Right lobe of liver (tissue), 6 donors: ENCODE data around the gene FAM131B. TPM values are rescaled to one million over a fixed set of nuclear protein-coding genes. Genes with fewer than 3 reads are reported as not detected.

Experiments used
- ATAC-seq, 4 donors: fragments of 200-7000 bp; cut with Tn5 transposase; one replicate each; pipeline ENCODE4 v1.9.1; 2020; ENCODE audit warnings: mild to moderate bottlenecking in 4 of 4, moderate library complexity in 4 of 4
- DNase-seq, 3 donors: peaks; one replicate each; pipeline ENCODE4 v3.0.0-alpha.2; 2020
- H3K27ac ChIP-seq, 3 donors: fragments of 200-600 bp; one replicate each; pipeline ENCODE4 v1.8.0; 2022
- H3K27me3 ChIP-seq, 2 donors: fragments of 200-600 bp; one replicate each; pipeline ENCODE4 v1.8.0; 2022
- H3K36me3 ChIP-seq, 4 donors: fragments of 200-600 bp; sonication (generic) in 1 of 4; one replicate each; pipeline versions ENCODE4 v1.5.1 to v1.8.0; 2017 to 2022; ENCODE audit warnings: control low read depth in 1 of 4
- H3K4me1 ChIP-seq, 4 donors: fragments of 200-600 bp; sonication (generic) in 1 of 4; one replicate each; pipeline versions ENCODE4 v1.5.1 to v1.8.0; 2017 to 2022; ENCODE audit warnings: control low read depth in 1 of 4
- H3K4me3 ChIP-seq, 3 donors: fragments of 200-600 bp; one replicate each; pipeline ENCODE4 v1.8.0; 2022
- H3K9me3 ChIP-seq, 4 donors: fragments of 200-600 bp; sonication (generic) in 1 of 4; one replicate each; pipeline versions ENCODE4 v1.5.1 to v1.8.0; 2017 to 2022; ENCODE audit warnings: control low read depth in 1 of 4
- POLR2A ChIP-seq: fragments of 450-650 bp; IDR thresholded peaks from one replicate; pipeline ENCODE4 v1.6.1; 2017; ENCODE audit warnings: antibody characterized with exemption, mild to moderate bottlenecking
- WGBS: methylation state at CpG from one replicate; pipeline ENCODE4 v1.1.6; 2018; ENCODE audit warnings: low coverage, low lambda C conversion rate; ENCODE audit not compliant: insufficient coverage; ENCODE audit errors: missing lambda C conversion rate; 5-methylcytosine and 5-hydroxymethylcytosine counted together
- intact Hi-C, 2 donors: fragments of 100-400 bp; cut with DNase I; formaldehyde crosslinking; loops; one replicate each; pipeline versions ENCODE4 v1.11.2 to v1.14.1; 2022
- microRNA-seq, 2 donors: library from miRNA; unstranded; fragments of <30 nt; microRNA quantifications; one replicate each; pipeline ENCODE4, GENCODE V29; 2019 to 2020
- small RNA-seq, 2 experiments: library from RNA; depleted of rRNA; stranded (forward); fragments of <200 nt; gene quantifications; one replicate each; pipeline ENCODE3, GENCODE V24; 2016
- total RNA-seq, 6 experiments: library from RNA; depleted of rRNA in 2 of 6; stranded (reverse); fragments of >200 nt in 2 of 6; fragmentation: NEBNext Ultra II Directional in 3 of 6; extraction: Animal tissue kit (Norgen Biotek cat#: 25700) in 3 of 6; gene quantifications; one replicate each; pipeline versions ENCODE4 v1.1.0 to v1.2.4, GENCODE V29; 2016 to 2023
- TF ChIP-seq, protein P1 (sequence below), 4 donors: fragments of 200-600 bp in 3 of 4; fragments of 450-650 bp in 1 of 4; IDR thresholded peaks; one replicate each; pipeline versions ENCODE4 v1.5.1 to v1.8.0; 2016 to 2022; ENCODE audit warnings: antibody characterized with exemption in 4 of 4, mild to moderate bottlenecking in 2 of 4
- donor health status: DM: no; HTN: yes; CAD: no.
- donor health status: DM: no; HTN: no; CAD: no.
- donor health status: DM: no; HTN: no; CAD: no.
- donor health status: DM: no; HTN: yes; CAD: no.
- donor health status: DM: no; HTN: yes; CAD: no.

The FAM131B gene
- total RNA-seq, 6 experiments from 2014 or later = 0.05 to 0.51 (median 0.14) TPM

DNA sequence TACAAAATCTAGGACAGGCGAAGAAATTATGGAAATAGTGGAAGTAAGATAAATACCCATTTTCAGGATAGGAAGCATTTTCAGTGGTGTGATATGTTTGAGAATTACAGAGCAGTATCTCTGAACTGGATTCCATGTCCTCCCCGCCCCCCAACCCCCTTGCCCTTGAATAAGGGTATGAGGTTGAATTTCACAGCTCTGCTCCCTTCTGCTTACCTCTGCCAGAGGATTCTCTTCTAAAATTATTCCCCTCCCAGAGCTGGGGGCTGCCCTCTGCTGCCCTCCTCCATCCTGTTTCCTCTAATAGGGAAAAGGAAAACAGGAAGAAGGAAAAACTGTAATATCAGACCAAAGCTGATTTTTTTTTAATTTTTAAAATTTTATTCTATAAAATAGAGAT, 53.9 kb downstream of the FAM131B start:
- ATAC-seq (no peak), DNase-seq (no peak)
- WGBS = 84% methylated on average over 2 of the region's 2 CpGs
- H3K4me1 ChIP-seq = peaks cover 0 to 10% (median 2%) of the 10 kb centered on the region in 4 donors
- no peaks in the 10 kb centered on the region for H3K27me3 ChIP-seq
- intact Hi-C loops = loop anchor here in 1 of 2 donors (5.0 kb wide), 1 partner anchor 66 kb away; no protein-coding TSS in a partner anchor
- no peak overlapping the region for H3K27ac ChIP-seq
- H3K9me3 ChIP-seq = no peaks in the 10 kb centered on the region
- H3K4me3 ChIP-seq = no peak overlapping the region
- H3K36me3 ChIP-seq = peaks cover 0 to 25% (median 5%) of the 10 kb centered on the region in 4 donors
- TF ChIP-seq POLR2A = no peak
- TF ChIP-seq, protein P1, sequence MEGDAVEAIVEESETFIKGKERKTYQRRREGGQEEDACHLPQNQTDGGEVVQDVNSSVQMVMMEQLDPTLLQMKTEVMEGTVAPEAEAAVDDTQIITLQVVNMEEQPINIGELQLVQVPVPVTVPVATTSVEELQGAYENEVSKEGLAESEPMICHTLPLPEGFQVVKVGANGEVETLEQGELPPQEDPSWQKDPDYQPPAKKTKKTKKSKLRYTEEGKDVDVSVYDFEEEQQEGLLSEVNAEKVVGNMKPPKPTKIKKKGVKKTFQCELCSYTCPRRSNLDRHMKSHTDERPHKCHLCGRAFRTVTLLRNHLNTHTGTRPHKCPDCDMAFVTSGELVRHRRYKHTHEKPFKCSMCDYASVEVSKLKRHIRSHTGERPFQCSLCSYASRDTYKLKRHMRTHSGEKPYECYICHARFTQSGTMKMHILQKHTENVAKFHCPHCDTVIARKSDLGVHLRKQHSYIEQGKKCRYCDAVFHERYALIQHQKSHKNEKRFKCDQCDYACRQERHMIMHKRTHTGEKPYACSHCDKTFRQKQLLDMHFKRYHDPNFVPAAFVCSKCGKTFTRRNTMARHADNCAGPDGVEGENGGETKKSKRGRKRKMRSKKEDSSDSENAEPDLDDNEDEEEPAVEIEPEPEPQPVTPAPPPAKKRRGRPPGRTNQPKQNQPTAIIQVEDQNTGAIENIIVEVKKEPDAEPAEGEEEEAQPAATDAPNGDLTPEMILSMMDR (IDR thresholded peaks at IDR 0.05) = no peak

DNA sequence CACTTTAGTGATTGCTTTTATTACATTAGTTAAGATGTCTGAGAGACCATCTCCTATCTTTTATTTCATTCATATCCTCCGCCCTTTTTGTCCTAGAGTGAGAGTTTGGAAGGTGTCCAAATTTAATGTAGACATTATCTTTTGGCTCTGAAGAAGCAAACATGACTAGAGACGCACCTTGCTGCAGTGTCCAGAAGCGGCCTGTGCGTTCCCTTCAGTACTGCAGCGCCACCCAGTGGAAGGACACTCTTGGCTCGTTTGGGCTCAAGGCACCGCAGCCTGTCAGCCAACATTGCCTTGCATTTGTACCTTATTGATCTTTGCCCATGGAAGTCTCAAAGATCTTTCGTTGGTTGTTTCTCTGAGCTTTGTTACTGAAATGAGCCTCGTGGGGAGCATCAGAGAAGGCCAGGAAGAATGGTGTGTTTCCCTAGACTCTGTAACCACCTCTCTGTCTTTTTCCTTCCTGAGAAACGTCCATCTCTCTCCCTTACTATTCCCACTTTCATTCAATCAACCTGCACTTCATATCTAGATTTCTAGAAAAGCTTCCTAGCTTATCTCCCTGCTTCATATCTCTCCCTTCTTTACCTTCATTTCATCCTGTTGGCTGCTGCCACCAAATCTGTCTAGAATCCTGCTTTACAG, 57.0 kb downstream of the FAM131B start:
- no peaks in the 10 kb centered on the region for H3K27me3 ChIP-seq
- WGBS = 22% methylated on average over 10 of the region's 10 CpGs
- TF ChIP-seq POLR2A = no peak
- TF ChIP-seq, protein P1 (IDR thresholded peaks at IDR 0.05) = peak; percentile 86 to 94 (median 90)
- H3K4me1 ChIP-seq = peaks cover 0 to 10% (median 2%) of the 10 kb centered on the region in 4 donors
- no peaks in the 10 kb centered on the region for H3K9me3 ChIP-seq
- peaks cover 0 to 55% (median 16%) of the 10 kb centered on the region in 4 donors for H3K36me3 ChIP-seq
- no peak overlapping the region for H3K27ac ChIP-seq
- DNase-seq (peak; percentile 87 to 89 (median 89)), ATAC-seq (peak; percentile 98 to 99 (median 99))
- intact Hi-C loops = loop anchor here in 1 of 2 donors (5.0 kb wide), 1 partner anchor 63 kb away; no protein-coding TSS in a partner anchor
- H3K4me3 ChIP-seq = no peak overlapping the region

DNA sequence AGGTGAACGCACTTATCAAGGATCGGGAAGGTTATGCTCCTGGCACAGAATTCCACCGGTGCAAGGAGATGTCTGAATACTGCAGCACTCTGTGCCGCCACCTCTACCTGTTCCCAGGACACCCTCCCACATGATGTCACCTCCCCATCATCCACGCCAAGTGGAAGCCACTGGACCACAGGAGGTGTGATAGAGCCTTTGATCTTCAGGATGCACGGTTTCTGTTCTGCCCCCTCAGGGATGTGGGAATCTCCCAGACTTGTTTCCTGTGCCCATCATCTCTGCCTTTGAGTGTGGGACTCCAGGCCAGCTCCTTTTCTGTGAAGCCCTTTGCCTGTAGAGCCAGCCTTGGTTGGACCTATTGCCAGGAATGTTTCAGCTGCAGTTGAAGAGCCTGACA, 57.6 kb downstream of the FAM131B start:
- ATAC-seq (no peak), DNase-seq (no peak)
- H3K27ac ChIP-seq = no peak overlapping the region
- H3K27me3 ChIP-seq = no peaks in the 10 kb centered on the region
- peaks cover 0 to 10% (median 2%) of the 10 kb centered on the region in 4 donors for H3K4me1 ChIP-seq
- no peaks in the 10 kb centered on the region for H3K9me3 ChIP-seq
- H3K4me3 ChIP-seq = no peak overlapping the region
- H3K36me3 ChIP-seq = peaks cover 0 to 61% (median 20%) of the 10 kb centered on the region in 4 donors
- TF ChIP-seq, protein P1 (IDR thresholded peaks at IDR 0.05) = no peak
- TF ChIP-seq POLR2A = no peak
- WGBS = 70% methylated on average over 4 of the region's 6 CpGs
- intact Hi-C loops = loop anchor here in 1 of 2 donors (5.0 kb wide), 1 partner anchor 63 kb away; no protein-coding TSS in a partner anchor

DNA sequence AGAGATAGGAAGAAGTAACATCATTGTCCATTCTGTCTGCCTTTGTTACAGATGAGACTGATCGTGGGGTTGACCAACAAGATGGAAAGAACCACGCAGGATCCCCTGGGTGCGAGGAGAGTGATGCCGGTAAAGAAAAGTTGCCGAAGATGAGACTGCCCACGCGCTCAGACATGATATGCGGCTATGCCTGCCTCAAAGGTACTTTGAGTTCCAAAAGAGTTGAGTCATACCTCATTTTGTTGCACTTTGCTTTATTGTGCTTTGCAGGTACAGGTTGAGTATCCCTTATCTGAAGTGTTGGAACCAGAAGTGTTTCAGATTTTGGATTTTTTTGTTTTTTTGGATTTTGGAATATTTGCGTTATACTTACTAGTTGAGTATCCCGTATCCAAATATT, 58.8 kb downstream of the FAM131B start:
- Histone ChIP-seq H3K36me3 (peaks cover 0 to 64% (median 21%) of the 10 kb centered on the region in 4 donors), H3K4me1 (peaks cover 0 to 10% (median 2%) of the 10 kb centered on the region in 4 donors), H3K9me3 (no peaks in the 10 kb centered on the region), H3K4me3 (no peak overlapping the region), H3K27ac (no peak overlapping the region), H3K27me3 (no peaks in the 10 kb centered on the region)
- intact Hi-C loops = no loop called here
- no peak for ATAC-seq
- no peak for DNase-seq
- TF ChIP-seq, protein P1 (IDR thresholded peaks at IDR 0.05) = no peak
- TF ChIP-seq POLR2A = no peak
- 93% methylated on average over 9 of the region's 10 CpGs for WGBS

Small RNAs within 50 kb of the gene (microRNA-seq; reads per million reads assigned to microRNA genes)
- gene MIR6892 = 0 to 0.58 reads per million in 2 donors

Small RNAs within 50 kb of the gene (small RNA-seq; reads per million reads assigned to genes)
- 0.39 to 1.5 reads per million in 2 experiments for gene MIR6892

Other genes with a start within 250 kb of the FAM131B start
- not detected for gene PIP, start 230.6 kb downstream of the FAM131B start, total RNA-seq
- gene TAS2R39, start 179.3 kb downstream of the FAM131B start, total RNA-seq = not detected
- gene TAS2R40, start 140.7 kb downstream of the FAM131B start, total RNA-seq = not detected
- gene GSTK1, start 99.3 kb downstream of the FAM131B start, total RNA-seq = 100 to 1,000 TPM; 209 to 315 (median 257) TPM
- 10 to 100 TPM in 5 of 6 experiments, 1 to 10 TPM in 1; 7.0 to 20.8 (median 14.8) TPM for gene TMEM139, start 77.8 kb downstream of the FAM131B start, total RNA-seq
- gene CASP2, start 74.4 kb downstream of the FAM131B start, total RNA-seq = 1 to 10 TPM; 5.3 to 8.7 (median 6.7) TPM
- not detected for gene CLCN1, start 46.6 kb downstream of the FAM131B start, total RNA-seq
- 100 to 1,000 TPM in 1 of 6 experiments, 10 to 100 TPM in 5; 29.7 to 129 (median 43.6) TPM for gene ZYX, start 18.6 kb upstream of the FAM131B start, total RNA-seq
- 10 to 100 TPM; 12.6 to 41.3 (median 16.5) TPM for gene EPHA1, start 46.1 kb upstream of the FAM131B start, total RNA-seq
- gene TAS2R60, start 80.7 kb upstream of the FAM131B start, total RNA-seq = under 1 TPM in 1 of 6 experiments, not detected in 5; 0.35 TPM
- not detected for gene TAS2R41, start 115.2 kb upstream of the FAM131B start, total RNA-seq
- under 1 TPM in 4 of 6 experiments, not detected in 2; 0.22 to 0.44 (median 0.36) TPM for gene CTAGE15, start 209.1 kb upstream of the FAM131B start, total RNA-seq